Measurements from ENCODE around the gene DCBLD1.

DNA sequence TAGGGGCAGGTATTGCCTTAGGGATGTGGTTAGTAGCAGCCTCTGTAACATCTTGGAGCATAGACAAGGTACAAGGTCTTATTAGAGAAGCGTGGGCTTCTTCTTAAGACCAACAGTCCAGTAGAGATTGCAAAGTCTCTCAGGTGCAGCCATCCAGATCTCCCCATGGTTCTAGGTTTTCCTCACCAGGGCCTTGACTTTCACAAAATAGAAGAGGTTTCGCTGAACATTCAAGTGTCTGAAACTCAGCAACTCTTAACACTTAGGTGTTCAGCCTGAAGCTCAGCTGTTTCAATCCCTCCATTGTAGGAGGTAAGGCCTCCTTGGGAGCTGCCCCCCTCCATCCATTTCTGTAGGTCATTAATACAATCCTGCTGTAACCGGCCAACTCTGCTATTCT lies 75.5 kb downstream of the DCBLD1 start:
- no peak for TF ChIP-seq POLR2A (IDR thresholded peaks at IDR 0.05)
- TF ChIP-seq, protein P1, sequence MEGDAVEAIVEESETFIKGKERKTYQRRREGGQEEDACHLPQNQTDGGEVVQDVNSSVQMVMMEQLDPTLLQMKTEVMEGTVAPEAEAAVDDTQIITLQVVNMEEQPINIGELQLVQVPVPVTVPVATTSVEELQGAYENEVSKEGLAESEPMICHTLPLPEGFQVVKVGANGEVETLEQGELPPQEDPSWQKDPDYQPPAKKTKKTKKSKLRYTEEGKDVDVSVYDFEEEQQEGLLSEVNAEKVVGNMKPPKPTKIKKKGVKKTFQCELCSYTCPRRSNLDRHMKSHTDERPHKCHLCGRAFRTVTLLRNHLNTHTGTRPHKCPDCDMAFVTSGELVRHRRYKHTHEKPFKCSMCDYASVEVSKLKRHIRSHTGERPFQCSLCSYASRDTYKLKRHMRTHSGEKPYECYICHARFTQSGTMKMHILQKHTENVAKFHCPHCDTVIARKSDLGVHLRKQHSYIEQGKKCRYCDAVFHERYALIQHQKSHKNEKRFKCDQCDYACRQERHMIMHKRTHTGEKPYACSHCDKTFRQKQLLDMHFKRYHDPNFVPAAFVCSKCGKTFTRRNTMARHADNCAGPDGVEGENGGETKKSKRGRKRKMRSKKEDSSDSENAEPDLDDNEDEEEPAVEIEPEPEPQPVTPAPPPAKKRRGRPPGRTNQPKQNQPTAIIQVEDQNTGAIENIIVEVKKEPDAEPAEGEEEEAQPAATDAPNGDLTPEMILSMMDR (IDR thresholded peaks at IDR 0.05), result no peak

Measured in heart left ventricle (tissue), 13 donors.